GM06990 (cell line): ENCODE data around the gene LMF1.

Source experiments
- DNase-seq: peaks from one replicate; pipeline ENCODE4 v3.0.0-alpha.2; 2011; ENCODE audit not compliant: insufficient read length; ENCODE audit errors: extremely low read depth
- H3K27me3 ChIP-seq: replicated peaks from 2 replicates; pipeline ENCODE4 v1.6.0; 2011; ENCODE audit warnings: low read length; ENCODE audit not compliant: control insufficient read depth, insufficient read depth
- H3K36me3 ChIP-seq: 2 replicates; pipeline ENCODE4 v1.5.1; 2011; ENCODE audit warnings: low read length; ENCODE audit not compliant: control insufficient read depth, insufficient read depth
- H3K4me3 ChIP-seq: replicated peaks from 2 replicates; pipeline ENCODE4 v1.5.1; 2011; ENCODE audit warnings: low read depth, mild to moderate bottlenecking, control low read depth, low read length
- TF ChIP-seq, protein P1 (sequence below): IDR thresholded peaks from 2 replicates; pipeline ENCODE4 v1.5.1; 2011; ENCODE audit warnings: low read length, control low read depth, mild to moderate bottlenecking, inconsistent platforms; ENCODE audit not compliant: insufficient read depth, poor library complexity, severe bottlenecking

Gene LMF1

DNA sequence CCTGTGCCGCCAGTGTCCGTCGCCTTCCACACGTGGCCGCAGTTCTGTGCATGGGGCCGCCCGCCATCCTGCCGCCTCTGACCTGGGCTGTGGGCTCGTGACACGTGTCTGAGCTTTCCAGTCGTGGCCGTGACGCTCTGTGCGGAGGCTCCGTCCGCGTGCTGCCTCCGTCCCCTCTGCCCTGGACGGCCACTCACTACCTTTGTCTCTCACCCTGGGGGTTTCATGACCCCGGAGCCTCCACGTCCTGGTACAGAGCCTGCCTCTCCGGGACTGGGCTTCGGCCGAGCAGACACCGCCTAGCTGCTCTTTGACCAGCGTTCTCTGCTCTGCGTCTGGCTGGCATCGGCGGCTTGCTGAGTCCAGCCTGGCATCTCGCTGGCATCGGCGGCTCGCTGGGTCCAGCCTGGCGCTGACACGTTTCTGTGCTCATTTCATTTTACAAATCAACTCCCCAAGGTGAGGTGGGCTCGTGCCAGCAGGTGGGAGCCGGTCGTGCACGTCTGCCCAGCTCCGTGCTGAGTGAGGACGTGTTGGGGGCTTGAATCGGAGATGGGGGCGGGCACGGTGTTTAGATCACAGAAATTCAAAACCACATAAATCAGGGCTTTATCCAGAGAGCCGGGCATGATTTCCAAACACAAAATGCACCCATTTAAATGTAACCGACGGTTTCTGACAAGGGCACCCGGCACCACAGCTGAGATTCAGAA lies 126.0 kb downstream of the LMF1 start:
- DNase-seq: no peak
- no peaks in the 10 kb centered on the region for H3K36me3 ChIP-seq
- TF ChIP-seq, protein P1, sequence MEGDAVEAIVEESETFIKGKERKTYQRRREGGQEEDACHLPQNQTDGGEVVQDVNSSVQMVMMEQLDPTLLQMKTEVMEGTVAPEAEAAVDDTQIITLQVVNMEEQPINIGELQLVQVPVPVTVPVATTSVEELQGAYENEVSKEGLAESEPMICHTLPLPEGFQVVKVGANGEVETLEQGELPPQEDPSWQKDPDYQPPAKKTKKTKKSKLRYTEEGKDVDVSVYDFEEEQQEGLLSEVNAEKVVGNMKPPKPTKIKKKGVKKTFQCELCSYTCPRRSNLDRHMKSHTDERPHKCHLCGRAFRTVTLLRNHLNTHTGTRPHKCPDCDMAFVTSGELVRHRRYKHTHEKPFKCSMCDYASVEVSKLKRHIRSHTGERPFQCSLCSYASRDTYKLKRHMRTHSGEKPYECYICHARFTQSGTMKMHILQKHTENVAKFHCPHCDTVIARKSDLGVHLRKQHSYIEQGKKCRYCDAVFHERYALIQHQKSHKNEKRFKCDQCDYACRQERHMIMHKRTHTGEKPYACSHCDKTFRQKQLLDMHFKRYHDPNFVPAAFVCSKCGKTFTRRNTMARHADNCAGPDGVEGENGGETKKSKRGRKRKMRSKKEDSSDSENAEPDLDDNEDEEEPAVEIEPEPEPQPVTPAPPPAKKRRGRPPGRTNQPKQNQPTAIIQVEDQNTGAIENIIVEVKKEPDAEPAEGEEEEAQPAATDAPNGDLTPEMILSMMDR: no peak
- no peaks in the 10 kb centered on the region for H3K27me3 ChIP-seq
- H3K4me3 ChIP-seq: no peak overlapping the region

DNA sequence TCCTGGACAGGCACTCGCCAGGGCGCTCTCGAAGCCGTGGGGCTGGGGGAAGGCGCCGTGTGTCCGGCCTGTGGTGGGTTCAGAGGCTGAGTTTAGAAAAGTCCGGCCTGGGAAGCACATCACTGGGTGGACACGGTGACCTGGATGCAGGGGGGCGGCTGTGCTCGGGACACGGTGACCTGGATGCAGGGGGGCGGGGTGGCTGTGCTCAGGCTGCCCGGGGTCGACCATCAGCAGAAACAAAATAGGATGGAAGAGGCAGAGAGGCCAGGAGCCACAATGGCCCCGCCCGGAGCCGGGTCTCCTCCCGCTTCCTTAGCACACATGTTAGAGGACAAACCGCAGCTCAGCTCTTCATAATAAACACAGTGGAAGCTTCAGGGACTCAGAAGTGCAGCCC lies 127.0 kb downstream of the LMF1 start:
- DNase-seq: no peak
- Histone ChIP-seq H3K36me3 (no peaks in the 10 kb centered on the region), H3K4me3 (no peak overlapping the region), H3K27me3 (no peaks in the 10 kb centered on the region)
- TF ChIP-seq, protein P1: no peak

DNA sequence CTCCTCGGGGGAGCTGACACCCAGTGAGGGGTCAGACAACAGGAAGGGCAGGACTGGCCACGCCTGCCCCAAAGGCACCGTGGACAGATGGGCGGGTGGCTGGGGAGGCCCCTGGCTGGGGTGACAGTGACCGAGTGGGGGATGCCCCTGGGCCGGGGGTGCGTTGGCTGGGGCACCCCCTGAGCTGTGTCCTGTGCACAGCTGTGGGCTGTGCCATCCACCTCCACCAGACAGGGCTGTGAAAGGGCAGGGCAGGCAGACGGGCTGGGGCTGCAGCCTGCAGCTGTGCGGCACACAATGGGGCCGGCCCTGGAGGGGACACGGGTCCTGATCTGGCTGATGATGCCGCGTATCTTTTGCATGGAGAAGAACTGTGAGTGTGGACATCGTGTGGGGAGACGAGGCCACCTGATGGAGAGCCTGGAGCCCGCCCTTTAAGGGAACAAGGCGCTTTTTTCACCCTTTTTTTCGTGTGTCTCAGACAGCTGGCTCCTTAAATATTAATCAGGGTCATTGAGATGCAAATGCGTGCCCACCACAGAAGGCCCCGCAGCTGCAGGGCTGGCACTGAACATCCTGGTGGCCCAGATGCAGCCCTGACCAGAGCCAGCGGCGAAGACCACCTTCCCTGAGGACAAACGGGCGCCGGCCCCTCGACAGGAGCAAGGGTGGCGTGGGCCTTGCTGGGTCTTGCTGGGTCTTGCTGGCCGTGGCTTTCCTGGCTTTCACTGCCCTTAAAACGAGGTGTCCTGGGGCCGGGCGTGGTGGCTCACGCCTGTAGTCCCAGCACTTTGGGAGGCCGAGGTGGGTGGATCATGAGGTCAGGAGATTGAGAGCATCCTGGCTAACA lies 127.8 kb downstream of the LMF1 start:
- TF ChIP-seq, protein P1: no peak
- Histone ChIP-seq H3K27me3 (no peaks in the 10 kb centered on the region), H3K4me3 (no peak overlapping the region), H3K36me3 (no peaks in the 10 kb centered on the region)
- no peak for DNase-seq

DNA sequence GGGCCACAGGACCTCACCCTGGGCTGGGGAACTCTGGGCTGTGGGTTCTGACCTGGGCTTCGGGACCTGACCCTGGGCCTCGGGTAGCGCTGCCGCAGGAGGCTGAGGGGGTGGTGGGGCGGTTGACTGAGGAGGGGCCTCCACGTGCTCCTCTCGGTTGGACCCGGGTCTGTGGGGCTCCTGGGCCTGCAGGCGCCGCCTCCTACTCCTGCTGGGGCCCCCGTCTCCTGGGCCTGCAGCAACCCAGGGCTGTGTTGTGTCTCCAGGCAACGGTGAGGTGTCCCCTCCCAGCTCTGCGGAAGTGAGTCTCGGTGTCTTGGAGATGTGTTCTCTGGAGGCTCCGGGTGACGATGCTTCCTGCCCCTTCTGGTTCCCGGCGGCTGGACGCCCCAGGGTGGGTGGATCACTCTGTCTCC lies 128.7 kb downstream of the LMF1 start:
- H3K4me3 ChIP-seq: no peak overlapping the region
- TF ChIP-seq, protein P1: no peak
- no peak for DNase-seq
- no peaks in the 10 kb centered on the region for H3K27me3 ChIP-seq
- H3K36me3 ChIP-seq: no peaks in the 10 kb centered on the region

DNA sequence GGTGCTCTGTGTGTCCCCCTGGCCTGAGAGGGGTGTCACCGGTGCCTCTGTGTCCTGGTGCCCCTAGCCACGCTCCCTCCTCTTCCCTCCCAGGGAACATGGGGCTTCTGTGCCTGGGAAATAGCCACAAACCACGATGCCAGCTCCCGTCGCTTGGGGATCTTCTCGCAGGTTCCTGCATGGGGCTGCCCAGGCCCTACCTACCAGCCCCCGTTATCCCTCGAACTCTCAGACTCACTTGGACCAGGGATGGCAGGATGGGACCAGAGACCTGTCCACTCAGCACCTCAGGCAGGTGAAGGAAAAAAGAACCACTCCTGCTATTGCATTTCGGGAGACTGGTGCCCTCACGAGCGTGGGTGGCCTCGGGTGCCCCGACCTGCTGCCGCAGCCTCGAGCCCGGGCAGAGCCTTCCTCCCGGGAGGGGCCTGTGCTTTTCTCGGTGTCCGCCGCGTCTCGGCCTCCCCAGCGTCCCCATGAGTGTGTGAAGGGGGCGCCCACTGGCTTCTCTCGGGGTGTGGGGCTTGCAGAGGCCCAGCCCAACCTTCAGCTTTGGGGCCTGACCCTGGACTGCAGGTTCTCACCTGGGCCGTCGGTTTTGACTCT lies 129.2 kb downstream of the LMF1 start:
- TF ChIP-seq, protein P1: no peak
- Histone ChIP-seq H3K4me3 (no peak overlapping the region), H3K27me3 (no peaks in the 10 kb centered on the region), H3K36me3 (no peaks in the 10 kb centered on the region)
- DNase-seq: no peak
